Peyer's patch (tissue), 4 donors: ENCODE data around the gene PPP1R13B.
"Not testable (repeated sequence)": the region's sequence is repeated elsewhere in the genome, so short reads cannot be mapped to it uniquely, and the experiment has no call there.

Experiments
- POLR2A ChIP-seq, 2 donors: fragments of 450-650 bp; IDR thresholded peaks; one replicate each; pipeline ENCODE4 v1.5.1; 2017; ENCODE audit warnings: antibody characterized with exemption in 2 of 2, mild to moderate bottlenecking in 2 of 2, moderate library complexity in 2 of 2
- TF ChIP-seq, protein P1 (sequence below), 6 experiments: fragments of 450-650 bp in 4 of 6; fragments of 200-600 bp in 2 of 6; sonication (generic) in 1 of 6; IDR thresholded peaks; one replicate each; pipeline ENCODE4 v1.5.1; 2017 to 2019; ENCODE audit warnings: antibody characterized with exemption in 6 of 6, mild to moderate bottlenecking in 3 of 6, moderate library complexity in 1 of 6

DNA sequence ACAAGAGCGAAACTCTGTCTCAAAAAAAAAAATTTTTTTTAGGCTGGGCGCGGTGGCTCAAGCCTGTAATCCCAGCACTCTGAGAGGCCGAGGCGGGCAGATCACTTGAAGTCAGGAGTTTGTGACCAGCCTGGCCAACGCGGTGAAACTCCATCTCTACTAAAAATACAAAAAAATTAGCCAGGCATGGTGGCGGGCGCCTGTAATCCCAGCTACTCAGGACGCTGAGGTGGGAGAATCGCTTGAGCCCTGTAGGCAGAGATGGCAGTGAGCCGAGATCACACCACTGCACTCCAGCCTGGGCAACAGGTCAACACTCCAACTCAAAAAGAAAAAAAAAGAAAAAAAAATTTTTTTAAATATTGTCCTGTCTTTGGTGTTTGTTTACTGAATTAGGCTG, 6.1 kb downstream of the PPP1R13B start:
- TF ChIP-seq, protein P1, sequence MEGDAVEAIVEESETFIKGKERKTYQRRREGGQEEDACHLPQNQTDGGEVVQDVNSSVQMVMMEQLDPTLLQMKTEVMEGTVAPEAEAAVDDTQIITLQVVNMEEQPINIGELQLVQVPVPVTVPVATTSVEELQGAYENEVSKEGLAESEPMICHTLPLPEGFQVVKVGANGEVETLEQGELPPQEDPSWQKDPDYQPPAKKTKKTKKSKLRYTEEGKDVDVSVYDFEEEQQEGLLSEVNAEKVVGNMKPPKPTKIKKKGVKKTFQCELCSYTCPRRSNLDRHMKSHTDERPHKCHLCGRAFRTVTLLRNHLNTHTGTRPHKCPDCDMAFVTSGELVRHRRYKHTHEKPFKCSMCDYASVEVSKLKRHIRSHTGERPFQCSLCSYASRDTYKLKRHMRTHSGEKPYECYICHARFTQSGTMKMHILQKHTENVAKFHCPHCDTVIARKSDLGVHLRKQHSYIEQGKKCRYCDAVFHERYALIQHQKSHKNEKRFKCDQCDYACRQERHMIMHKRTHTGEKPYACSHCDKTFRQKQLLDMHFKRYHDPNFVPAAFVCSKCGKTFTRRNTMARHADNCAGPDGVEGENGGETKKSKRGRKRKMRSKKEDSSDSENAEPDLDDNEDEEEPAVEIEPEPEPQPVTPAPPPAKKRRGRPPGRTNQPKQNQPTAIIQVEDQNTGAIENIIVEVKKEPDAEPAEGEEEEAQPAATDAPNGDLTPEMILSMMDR (IDR thresholded peaks at IDR 0.05) = not testable (repeated sequence)
- not testable (repeated sequence) for TF ChIP-seq POLR2A (IDR thresholded peaks at IDR 0.05)
